ENCODE data around the gene SOX8. TPM values are rescaled to one million over a fixed set of nuclear protein-coding genes. Genes with fewer than 3 reads are reported as not detected.

Gene SOX8
- total RNA-seq, 1 experiment from 2014 or later = 1.2 TPM

GRCh38 chr16:969508-970385 is 11.8 kb upstream of the SOX8 start:
- no peaks in the 10 kb centered on the region for H3K4me1 Mint-ChIP-seq (ENCODE audit: low read depth, unreplicated experiment)
- no peak for TF ChIP-seq CTCF (IDR thresholded peaks at IDR 0.05; ENCODE audit: insufficient read depth in 1 of 2, low read depth in 1 of 2, low read length in 1 of 2, severe bottlenecking in 1 of 2, unreplicated experiment in 1 of 2)
- H3K9me3 Mint-ChIP-seq (ENCODE audit: unreplicated experiment) = peaks cover 16% of the 10 kb centered on the region
- no peak overlapping the region for H3K27ac Mint-ChIP-seq (ENCODE audit: unreplicated experiment)
- intact Hi-C loops (cut with micrococcal nuclease; ENCODE audit: unreplicated experiment) = no loop called here
- no peak for DNase-seq
- peaks cover 5% of the 10 kb centered on the region for H3K27me3 Mint-ChIP-seq (ENCODE audit: insufficient read depth, unreplicated experiment)
- Histone ChIP-seq H3K4me1 (peaks cover 10% of the 10 kb centered on the region; the same call in 1 of the 2 replicates), H3K9me3 (no peaks in the 10 kb centered on the region), H3K4me3 (ENCODE audit: low read depth, low read length) (peak overlapping the region; percentile 94), H3K27me3 (replicated peaks; ENCODE audit: control insufficient read depth, insufficient read depth, low read length) (no peaks in the 10 kb centered on the region), H3K36me3 (ENCODE audit: control insufficient read depth, insufficient read depth, low read length) (no peaks in the 10 kb centered on the region)
- BruUV-seq (replicated peaks) = no TSS peak
- ChIA-PET POLR2A (no interaction called here), CTCF (no interaction called here)
- no peaks in the 10 kb centered on the region for H3K36me3 Mint-ChIP-seq (ENCODE audit: insufficient read depth, unreplicated experiment)
- peak overlapping the region; percentile 64 for H3K4me3 Mint-ChIP-seq (ENCODE audit: unreplicated experiment)

GRCh38 chr16:970386-970765 is 11.2 kb upstream of the SOX8 start:
- intact Hi-C loops (cut with micrococcal nuclease; ENCODE audit: unreplicated experiment) = no loop called here
- Mint-ChIP-seq H3K27me3 (ENCODE audit: insufficient read depth, unreplicated experiment) (peaks cover 5% of the 10 kb centered on the region), H3K27ac (ENCODE audit: unreplicated experiment) (no peak overlapping the region), H3K4me3 (ENCODE audit: unreplicated experiment) (peak overlapping the region; percentile 64), H3K4me1 (ENCODE audit: low read depth, unreplicated experiment) (no peaks in the 10 kb centered on the region), H3K36me3 (ENCODE audit: insufficient read depth, unreplicated experiment) (no peaks in the 10 kb centered on the region), H3K9me3 (ENCODE audit: unreplicated experiment) (peaks cover 9% of the 10 kb centered on the region)
- no TSS peak for BruUV-seq (replicated peaks)
- Histone ChIP-seq H3K9me3 (no peaks in the 10 kb centered on the region), H3K27me3 (replicated peaks; ENCODE audit: control insufficient read depth, insufficient read depth, low read length) (no peaks in the 10 kb centered on the region), H3K4me1 (peaks cover 10% of the 10 kb centered on the region; the same call in 1 of the 2 replicates), H3K36me3 (ENCODE audit: control insufficient read depth, insufficient read depth, low read length) (no peaks in the 10 kb centered on the region), H3K4me3 (ENCODE audit: low read depth, low read length) (peak overlapping the region; percentile 94)
- ChIA-PET POLR2A (no interaction called here), CTCF (no interaction called here)
- DNase-seq = no peak
- no peak for TF ChIP-seq CTCF (IDR thresholded peaks at IDR 0.05; ENCODE audit: insufficient read depth in 1 of 2, low read depth in 1 of 2, low read length in 1 of 2, severe bottlenecking in 1 of 2, unreplicated experiment in 1 of 2)

GRCh38 chr16:970766-971581 is 10.6 kb upstream of the SOX8 start, which contains the start of gene LMF1:
Gene LMF1, minus strand, starts transcription at chr16:970984. Its CDS starts 4 bp downstream, at chr16:970980.
- peak within 1 kb of the TSS; percentile 64 for H3K4me3 Mint-ChIP-seq (ENCODE audit: unreplicated experiment)
- H3K9me3 Mint-ChIP-seq (ENCODE audit: unreplicated experiment) = peaks cover 3% of the 10 kb centered on the region
- peak; percentile 88 to 95 for DNase-seq
- POLR2A ChIA-PET = no interaction called here
- no peaks in the 10 kb centered on the region for H3K4me1 Mint-ChIP-seq (ENCODE audit: low read depth, unreplicated experiment)
- intact Hi-C loops (cut with micrococcal nuclease; ENCODE audit: unreplicated experiment) = no loop called here
- Histone ChIP-seq H3K4me3 (ENCODE audit: low read depth, low read length) (peak within 1 kb of the TSS; percentile 94), H3K9me3 (no peaks in the 10 kb centered on the region), H3K4me1 (peaks cover 10% of the 10 kb centered on the region; the same call in 1 of the 2 replicates), H3K27me3 (replicated peaks; ENCODE audit: control insufficient read depth, insufficient read depth, low read length) (no peaks in the 10 kb centered on the region), H3K36me3 (ENCODE audit: control insufficient read depth, insufficient read depth, low read length) (no peaks in the 10 kb centered on the region)
- peaks cover 5% of the 10 kb centered on the region for H3K27me3 Mint-ChIP-seq (ENCODE audit: insufficient read depth, unreplicated experiment)
- H3K36me3 Mint-ChIP-seq (ENCODE audit: insufficient read depth, unreplicated experiment) = no peaks in the 10 kb centered on the region
- CTCF ChIA-PET = no interaction called here
- no TSS peak for BruUV-seq (replicated peaks)
- no peak within 1 kb of the TSS for H3K27ac Mint-ChIP-seq (ENCODE audit: unreplicated experiment)
- no peak for TF ChIP-seq CTCF (IDR thresholded peaks at IDR 0.05; ENCODE audit: insufficient read depth in 1 of 2, low read depth in 1 of 2, low read length in 1 of 2, severe bottlenecking in 1 of 2, unreplicated experiment in 1 of 2)

All from Caco-2 (cell line).